ENCODE measurements around the gene ITGA11.
A peak's percentile ranks its signal among the peaks of the same experiment; 100 is the strongest.

The ITGA11 gene

DNA sequence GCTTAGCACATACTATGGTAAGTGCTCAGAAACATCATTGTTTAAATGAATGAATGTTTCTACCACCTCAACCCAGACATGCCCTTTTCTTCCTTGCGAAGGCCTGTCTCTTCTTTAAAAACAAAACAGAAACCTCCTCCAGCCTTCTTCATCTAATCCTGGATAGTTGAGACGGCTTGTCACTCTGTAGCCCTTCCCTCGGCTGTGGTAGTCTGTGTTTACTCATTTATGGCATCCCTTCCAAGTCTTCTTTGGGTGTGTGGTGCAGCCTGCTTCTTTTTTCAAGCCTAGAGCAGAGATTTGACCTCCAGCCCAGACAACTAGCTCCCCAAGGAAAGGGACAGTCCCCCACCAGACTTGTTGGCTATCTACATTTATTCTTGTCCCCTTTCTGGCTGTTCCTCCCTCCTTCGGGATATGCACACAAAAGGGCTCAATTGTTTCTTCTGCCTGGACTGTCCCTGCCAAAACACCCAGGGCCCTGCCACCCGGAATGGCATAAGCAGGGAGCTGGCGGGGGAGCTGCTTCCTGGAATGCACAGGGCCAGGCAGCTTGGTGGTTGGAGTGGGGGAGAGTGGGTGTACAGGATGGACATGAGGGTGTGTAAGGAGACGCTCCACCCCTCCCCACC lies 67.8 kb downstream of the ITGA11 start:
- Histone ChIP-seq H3K4me1 (ENCODE audit: control insufficient read depth, insufficient read depth, low read length, unreplicated experiment) (peaks cover 26% of the 10 kb centered on the region), H3K27me3 (ENCODE audit: insufficient read depth, low read length) (no peaks in the 10 kb centered on the region), H3K4me3 (ENCODE audit: low read depth, low read length) (no peak overlapping the region), H3K79me2 (ENCODE audit: control insufficient read depth, insufficient read depth, low read length, unreplicated experiment) (no peaks in the 10 kb centered on the region), H3K36me3 (ENCODE audit: insufficient read depth, low read length) (no peaks in the 10 kb centered on the region), H2AFZ (ENCODE audit: low read length, unreplicated experiment) (no peak overlapping the region), H3K27ac (ENCODE audit: low read depth, low read length) (no peak overlapping the region)

DNA sequence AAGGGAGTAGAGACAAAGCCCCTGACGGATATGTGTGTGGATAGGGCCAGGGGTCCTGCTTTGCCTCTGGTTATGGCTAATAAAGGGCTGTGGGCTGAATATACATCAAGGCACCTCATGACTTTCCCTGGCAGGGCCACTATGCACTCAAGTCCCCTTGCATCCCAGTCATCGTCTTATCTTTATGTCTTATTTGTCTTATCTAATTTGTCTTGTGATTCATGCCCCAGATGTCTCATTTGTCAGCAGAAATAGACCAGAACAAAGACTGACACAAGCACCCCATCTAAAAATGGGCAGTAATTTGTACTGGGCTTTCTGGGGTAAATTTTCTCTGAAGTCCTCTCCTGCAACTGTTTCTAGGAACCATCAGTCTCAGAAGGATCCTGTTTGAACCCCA lies 68.6 kb downstream of the ITGA11 start:
- H3K27ac ChIP-seq (ENCODE audit: low read depth, low read length) = no peak overlapping the region
- no peaks in the 10 kb centered on the region for H3K36me3 ChIP-seq (ENCODE audit: insufficient read depth, low read length)
- peaks cover 18% of the 10 kb centered on the region for H3K4me1 ChIP-seq (ENCODE audit: control insufficient read depth, insufficient read depth, low read length, unreplicated experiment)
- no peak overlapping the region for H2AFZ ChIP-seq (ENCODE audit: low read length, unreplicated experiment)
- no peaks in the 10 kb centered on the region for H3K79me2 ChIP-seq (ENCODE audit: control insufficient read depth, insufficient read depth, low read length, unreplicated experiment)
- no peak overlapping the region for H3K4me3 ChIP-seq (ENCODE audit: low read depth, low read length)
- no peaks in the 10 kb centered on the region for H3K27me3 ChIP-seq (ENCODE audit: insufficient read depth, low read length)

DNA sequence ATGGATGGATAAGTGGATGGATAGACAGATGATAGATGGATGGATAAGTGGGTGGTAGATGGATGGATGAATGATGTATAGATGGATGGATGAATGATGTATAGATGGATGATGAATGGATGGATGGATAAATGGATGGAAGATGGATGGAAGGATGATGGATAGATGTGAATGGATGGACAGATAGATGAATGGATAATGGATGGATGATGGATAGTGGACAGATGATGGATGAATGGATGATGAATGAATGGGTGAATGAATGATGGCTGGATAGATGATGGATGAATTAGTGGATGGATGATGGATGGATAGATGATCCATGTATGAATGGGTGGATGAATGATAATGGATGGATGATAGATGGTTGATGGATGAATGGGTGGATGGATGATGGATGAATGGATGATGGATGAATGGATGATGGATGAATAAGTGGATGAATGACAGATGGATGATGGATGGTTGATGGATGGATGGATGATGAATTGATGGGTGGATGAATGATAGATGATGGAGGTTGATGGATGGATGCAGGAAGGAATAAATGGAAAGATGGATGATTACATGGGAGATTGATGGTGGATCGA lies 69.3 kb downstream of the ITGA11 start:
- Histone ChIP-seq H3K79me2 (ENCODE audit: control insufficient read depth, insufficient read depth, low read length, unreplicated experiment) (no peaks in the 10 kb centered on the region), H3K27me3 (ENCODE audit: insufficient read depth, low read length) (no peaks in the 10 kb centered on the region), H3K4me1 (ENCODE audit: control insufficient read depth, insufficient read depth, low read length, unreplicated experiment) (peaks cover 15% of the 10 kb centered on the region), H2AFZ (ENCODE audit: low read length, unreplicated experiment) (no peak overlapping the region), H3K27ac (ENCODE audit: low read depth, low read length) (no peak overlapping the region), H3K36me3 (ENCODE audit: insufficient read depth, low read length) (no peaks in the 10 kb centered on the region), H3K4me3 (ENCODE audit: low read depth, low read length) (no peak overlapping the region)

DNA sequence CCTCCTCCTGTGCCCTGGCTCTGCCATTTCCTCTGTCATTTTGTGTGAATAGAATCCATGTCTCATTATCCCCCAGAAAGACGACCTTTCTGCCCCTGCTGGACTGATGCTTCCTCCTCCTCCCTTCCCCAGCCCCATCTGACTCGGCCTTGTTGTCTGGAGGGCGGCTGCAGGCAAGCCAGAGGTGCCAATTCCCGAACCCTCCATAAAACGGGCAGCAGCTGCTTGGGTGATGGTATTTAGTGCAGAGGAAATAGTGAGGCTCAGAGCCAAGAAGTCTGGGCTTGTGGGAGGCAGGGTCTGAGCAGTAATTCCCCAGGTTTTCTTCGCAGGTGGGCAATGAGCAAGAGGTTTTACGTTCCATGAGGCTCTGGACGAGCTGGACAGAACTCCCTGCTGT lies 71.2 kb downstream of the ITGA11 start:
- H3K79me2 ChIP-seq (ENCODE audit: control insufficient read depth, insufficient read depth, low read length, unreplicated experiment) = no peaks in the 10 kb centered on the region
- H3K36me3 ChIP-seq (ENCODE audit: insufficient read depth, low read length) = peaks cover 5% of the 10 kb centered on the region; the same call in 1 of the 2 replicates
- peaks cover 17% of the 10 kb centered on the region for H3K4me1 ChIP-seq (ENCODE audit: control insufficient read depth, insufficient read depth, low read length, unreplicated experiment)
- H3K4me3 ChIP-seq (ENCODE audit: low read depth, low read length) = no peak overlapping the region
- H3K27me3 ChIP-seq (ENCODE audit: insufficient read depth, low read length) = no peaks in the 10 kb centered on the region
- H2AFZ ChIP-seq (ENCODE audit: low read length, unreplicated experiment) = no peak overlapping the region
- H3K27ac ChIP-seq (ENCODE audit: low read depth, low read length) = no peak overlapping the region

DNA sequence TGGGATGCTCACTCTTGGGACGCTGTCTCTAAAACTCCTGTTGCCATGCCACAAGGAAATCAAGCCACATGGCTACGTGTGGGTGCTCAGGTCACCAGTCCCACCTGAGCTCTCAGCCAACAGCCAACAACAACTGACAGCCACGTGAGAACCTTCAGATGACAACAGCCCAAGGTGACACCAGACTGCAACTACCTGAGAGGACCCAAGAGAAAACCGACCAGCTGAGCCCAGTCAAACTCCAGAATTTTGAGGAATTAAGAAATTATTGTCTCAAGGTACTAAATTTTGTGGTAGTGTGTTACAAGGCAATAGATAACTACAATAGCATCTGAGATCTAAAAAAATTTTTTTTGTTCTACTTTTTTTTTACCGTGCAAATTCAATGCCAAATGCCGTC lies 75.2 kb downstream of the ITGA11 start:
- Histone ChIP-seq H3K27me3 (ENCODE audit: insufficient read depth, low read length) (no peaks in the 10 kb centered on the region), H3K79me2 (ENCODE audit: control insufficient read depth, insufficient read depth, low read length, unreplicated experiment) (no peaks in the 10 kb centered on the region)

DNA sequence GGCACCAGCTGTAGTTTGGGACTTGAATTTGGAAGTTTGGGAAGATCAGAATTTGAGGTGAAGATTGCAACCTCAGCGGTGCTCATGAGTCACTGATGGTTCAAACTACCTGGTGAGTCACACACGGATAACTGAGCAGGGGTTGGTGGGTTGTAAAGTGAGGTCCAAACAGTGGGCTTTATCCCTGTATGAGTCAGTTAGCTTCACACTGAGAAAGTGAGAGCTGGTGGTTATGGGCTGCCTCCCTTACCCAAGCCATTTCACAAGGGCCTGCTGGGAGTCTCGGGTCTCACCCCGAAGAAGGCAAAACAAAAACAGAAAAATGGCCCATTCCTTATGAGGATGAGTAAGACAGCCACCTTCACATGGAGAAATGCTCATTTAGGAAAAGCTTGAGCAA lies 77.0 kb downstream of the ITGA11 start:
- Histone ChIP-seq H3K27me3 (ENCODE audit: insufficient read depth, low read length) (no peaks in the 10 kb centered on the region), H3K4me3 (ENCODE audit: low read depth, low read length) (no peak overlapping the region), H3K4me1 (ENCODE audit: control insufficient read depth, insufficient read depth, low read length, unreplicated experiment) (peaks cover 33% of the 10 kb centered on the region), H3K27ac (ENCODE audit: low read depth, low read length) (peak overlapping the region; percentile 96), H3K79me2 (ENCODE audit: control insufficient read depth, insufficient read depth, low read length, unreplicated experiment) (no peaks in the 10 kb centered on the region), H3K36me3 (ENCODE audit: insufficient read depth, low read length) (peaks cover 5% of the 10 kb centered on the region; the same call in 1 of the 2 replicates), H2AFZ (ENCODE audit: low read length, unreplicated experiment) (peak overlapping the region; percentile 23)

More for the DNA sequence above, 75.2 kb downstream of the ITGA11 start:
- H2AFZ ChIP-seq (ENCODE audit: low read length, unreplicated experiment) = no peak overlapping the region
- peaks cover 33% of the 10 kb centered on the region for H3K4me1 ChIP-seq (ENCODE audit: control insufficient read depth, insufficient read depth, low read length, unreplicated experiment)
- H3K27ac ChIP-seq (ENCODE audit: low read depth, low read length) = no peak overlapping the region
- H3K4me3 ChIP-seq (ENCODE audit: low read depth, low read length) = no peak overlapping the region
- H3K36me3 ChIP-seq (ENCODE audit: insufficient read depth, low read length) = peaks cover 5% of the 10 kb centered on the region; the same call in 1 of the 2 replicates

DNA sequence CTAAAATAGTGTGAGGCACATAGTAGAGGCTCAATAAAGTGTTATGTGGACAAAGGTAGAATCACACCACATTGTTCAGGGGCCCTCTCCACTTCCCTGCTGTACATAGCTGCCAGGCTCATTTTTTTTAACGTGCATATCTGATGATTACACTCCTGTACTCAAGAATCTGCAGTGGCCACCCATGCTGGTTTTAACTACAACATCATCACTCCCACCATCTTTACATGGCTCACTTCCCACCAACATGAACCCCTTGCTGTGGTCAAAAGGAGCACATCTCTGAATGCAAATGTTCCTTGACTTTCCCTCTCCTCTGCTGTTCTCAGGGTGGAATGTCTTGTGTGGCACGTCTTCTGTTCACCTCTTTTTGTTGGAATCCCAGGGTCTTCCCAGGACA lies 77.7 kb downstream of the ITGA11 start:
- no peaks in the 10 kb centered on the region for H3K27me3 ChIP-seq (ENCODE audit: insufficient read depth, low read length)
- no peak overlapping the region; the same call in 1 of the 2 replicates for H3K4me3 ChIP-seq (ENCODE audit: low read depth, low read length)

DNA sequence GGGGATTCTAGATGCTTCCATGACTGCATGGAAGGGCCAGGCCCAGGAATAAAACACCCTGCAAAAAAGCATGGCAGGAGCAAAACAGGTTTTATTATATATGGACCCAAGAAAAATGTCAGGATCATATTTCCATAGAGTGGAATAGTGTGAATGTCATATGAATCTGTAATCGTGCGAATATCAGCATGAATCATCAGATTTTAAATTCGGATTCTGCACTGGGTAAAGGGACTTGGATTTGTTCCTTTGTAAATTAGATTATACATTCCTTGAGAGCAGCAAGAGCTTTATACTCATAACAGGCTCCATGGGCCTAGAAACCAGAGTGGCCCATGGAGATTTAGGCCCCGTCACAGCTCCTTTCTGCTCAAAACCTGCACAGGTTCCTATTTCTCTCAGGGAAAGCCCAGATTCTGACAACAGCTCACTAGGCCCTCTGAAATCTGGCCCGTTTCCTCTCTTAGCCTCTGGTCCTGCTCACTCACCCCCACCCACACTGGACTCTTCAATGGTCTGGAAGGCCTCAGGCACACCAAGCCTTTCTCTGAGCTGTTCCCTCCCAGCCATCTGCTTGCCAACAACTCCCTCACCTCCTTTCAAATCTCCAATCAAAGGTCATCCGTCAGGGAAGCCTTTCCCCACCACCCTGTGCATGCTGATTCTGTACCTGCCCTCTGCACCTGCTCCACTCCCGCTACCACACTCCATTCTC lies 78.4 kb downstream of the ITGA11 start:
- Histone ChIP-seq H3K27ac (ENCODE audit: low read depth, low read length) (peak overlapping the region; percentile 96), H2AFZ (ENCODE audit: low read length, unreplicated experiment) (peak overlapping the region; percentile 30), H3K36me3 (ENCODE audit: insufficient read depth, low read length) (peaks cover 5% of the 10 kb centered on the region; the same call in 1 of the 2 replicates), H3K4me3 (ENCODE audit: low read depth, low read length) (no peak overlapping the region; the same call in 1 of the 2 replicates), H3K79me2 (ENCODE audit: control insufficient read depth, insufficient read depth, low read length, unreplicated experiment) (no peaks in the 10 kb centered on the region), H3K4me1 (ENCODE audit: control insufficient read depth, insufficient read depth, low read length, unreplicated experiment) (peaks cover 33% of the 10 kb centered on the region), H3K27me3 (ENCODE audit: insufficient read depth, low read length) (no peaks in the 10 kb centered on the region)

More for the DNA sequence above, 77.7 kb downstream of the ITGA11 start:
- no peaks in the 10 kb centered on the region for H3K79me2 ChIP-seq (ENCODE audit: control insufficient read depth, insufficient read depth, low read length, unreplicated experiment)
- H3K27ac ChIP-seq (ENCODE audit: low read depth, low read length) = peak overlapping the region; percentile 96
- peaks cover 5% of the 10 kb centered on the region; the same call in 1 of the 2 replicates for H3K36me3 ChIP-seq (ENCODE audit: insufficient read depth, low read length)
- no peak overlapping the region for H2AFZ ChIP-seq (ENCODE audit: low read length, unreplicated experiment)
- H3K4me1 ChIP-seq (ENCODE audit: control insufficient read depth, insufficient read depth, low read length, unreplicated experiment) = peaks cover 33% of the 10 kb centered on the region

DNA sequence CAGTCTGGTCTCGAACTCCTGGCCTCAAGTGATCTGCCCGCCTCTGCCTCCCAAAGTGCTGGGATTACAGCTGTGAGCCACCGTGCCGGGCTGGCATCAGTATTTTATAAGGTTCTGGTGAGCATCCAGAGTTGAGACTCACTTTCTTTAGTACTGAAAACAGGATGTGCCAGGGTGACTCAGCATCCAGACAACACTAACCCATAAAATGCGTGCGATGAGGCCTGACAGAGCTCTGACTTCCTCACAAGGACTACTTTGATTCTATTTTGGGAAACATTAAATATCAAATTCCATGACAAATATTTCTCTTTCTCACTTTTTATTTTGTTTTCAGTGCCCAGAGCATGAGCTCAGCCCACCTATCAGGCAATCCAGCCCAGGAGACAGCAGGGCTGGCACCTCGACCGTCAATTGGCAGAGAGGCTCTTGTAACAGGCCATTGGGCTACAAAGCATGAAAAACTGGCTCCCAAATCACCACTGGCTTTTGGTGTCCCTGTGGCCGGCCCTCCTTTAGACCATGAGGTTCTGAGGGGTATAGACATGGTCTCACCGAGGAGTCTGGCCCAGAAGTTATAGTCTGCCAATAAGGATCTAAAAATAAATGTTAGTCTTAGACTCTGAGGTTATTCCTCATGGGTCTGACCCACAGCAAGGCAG lies 79.4 kb downstream of the ITGA11 start:
- peak overlapping the region; percentile 96 for H3K27ac ChIP-seq (ENCODE audit: low read depth, low read length)
- peaks cover 41% of the 10 kb centered on the region for H3K4me1 ChIP-seq (ENCODE audit: control insufficient read depth, insufficient read depth, low read length, unreplicated experiment)
- peak overlapping the region; percentile 24 for H2AFZ ChIP-seq (ENCODE audit: low read length, unreplicated experiment)
- H3K79me2 ChIP-seq (ENCODE audit: control insufficient read depth, insufficient read depth, low read length, unreplicated experiment) = no peaks in the 10 kb centered on the region
- no peak overlapping the region for H3K4me3 ChIP-seq (ENCODE audit: low read depth, low read length)
- H3K36me3 ChIP-seq (ENCODE audit: insufficient read depth, low read length) = peaks cover 5% of the 10 kb centered on the region; the same call in 1 of the 2 replicates
- no peaks in the 10 kb centered on the region for H3K27me3 ChIP-seq (ENCODE audit: insufficient read depth, low read length)

DNA sequence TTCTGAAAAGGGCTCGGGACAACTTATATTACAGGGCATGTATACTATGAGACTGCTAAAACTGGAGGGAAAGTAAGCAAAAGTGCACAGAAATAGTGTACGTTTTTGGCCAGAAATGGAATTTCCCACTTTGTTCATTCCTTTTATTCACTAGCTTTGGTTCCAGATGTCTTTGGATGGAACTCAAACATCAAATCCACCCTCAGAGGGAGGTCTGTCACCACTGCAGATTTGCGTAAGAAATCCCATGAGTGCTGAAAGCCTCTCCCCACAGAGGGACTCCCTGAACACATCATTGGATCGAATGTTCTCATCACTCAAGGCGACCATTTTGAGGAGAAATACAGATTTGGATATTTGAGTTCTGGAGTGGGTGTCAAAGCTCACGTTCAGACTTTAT lies 82.8 kb downstream of the ITGA11 start:
- H3K36me3 ChIP-seq (ENCODE audit: insufficient read depth, low read length) = no peaks in the 10 kb centered on the region
- no peak overlapping the region for H2AFZ ChIP-seq (ENCODE audit: low read length, unreplicated experiment)
- peaks cover 25% of the 10 kb centered on the region for H3K4me1 ChIP-seq (ENCODE audit: control insufficient read depth, insufficient read depth, low read length, unreplicated experiment)
- no peaks in the 10 kb centered on the region for H3K27me3 ChIP-seq (ENCODE audit: insufficient read depth, low read length)
- H3K79me2 ChIP-seq (ENCODE audit: control insufficient read depth, insufficient read depth, low read length, unreplicated experiment) = no peaks in the 10 kb centered on the region
- H3K4me3 ChIP-seq (ENCODE audit: low read depth, low read length) = no peak overlapping the region
- H3K27ac ChIP-seq (ENCODE audit: low read depth, low read length) = no peak overlapping the region

Data from ACC112 (cell line).